DND-41 (cell line): ENCODE measurements around the gene APOBEC3C.
"Not testable (repeated sequence)": the region's sequence is repeated elsewhere in the genome, so short reads cannot be mapped to it uniquely, and the experiment has no call there.

Experiments used
- CTCF ChIP-seq: IDR thresholded peaks from 2 replicates; pipeline ENCODE4 v1.5.1; 2012; ENCODE audit warnings: borderline replicate concordance, low read length, moderate library complexity, mild to moderate bottlenecking; ENCODE audit not compliant: poor library complexity, severe bottlenecking; ENCODE audit errors: extremely low read depth
- EZH2 ChIP-seq: IDR thresholded peaks from 3 replicates; pipeline ENCODE4 v1.6.1; 2012; ENCODE audit warnings: borderline replicate concordance, low read depth, mild to moderate bottlenecking, moderate library complexity, low read length, inconsistent platforms; ENCODE audit not compliant: severe bottlenecking

GRCh38 chr22:39008271-39008850, 5.7 kb upstream of the APOBEC3C start:
- TF ChIP-seq EZH2, CTCF: not testable (repeated sequence)
